Subcutaneous adipose tissue (tissue), 4 donors: ENCODE results near the gene EPHA3. TPM values are rescaled to one million over a fixed set of nuclear protein-coding genes. Genes with fewer than 3 reads are reported as not detected.

Source experiments
- CTCF ChIP-seq: fragments of 450-650 bp; IDR thresholded peaks from one replicate; pipeline ENCODE4 v1.5.1; 2016; ENCODE audit warnings: low read depth, mild to moderate bottlenecking, control low read depth, antibody characterized with exemption, moderate library complexity
- total RNA-seq, 4 donors: library from RNA; depleted of rRNA; stranded (reverse); fragments of >200 nt; gene quantifications; one replicate each; pipeline ENCODE4 v1.1.0, GENCODE V29; 2016

Gene EPHA3
- total RNA-seq, 4 donors from 2014 or later: 5.6 to 7.2 (median 6.1) TPM

DNA sequence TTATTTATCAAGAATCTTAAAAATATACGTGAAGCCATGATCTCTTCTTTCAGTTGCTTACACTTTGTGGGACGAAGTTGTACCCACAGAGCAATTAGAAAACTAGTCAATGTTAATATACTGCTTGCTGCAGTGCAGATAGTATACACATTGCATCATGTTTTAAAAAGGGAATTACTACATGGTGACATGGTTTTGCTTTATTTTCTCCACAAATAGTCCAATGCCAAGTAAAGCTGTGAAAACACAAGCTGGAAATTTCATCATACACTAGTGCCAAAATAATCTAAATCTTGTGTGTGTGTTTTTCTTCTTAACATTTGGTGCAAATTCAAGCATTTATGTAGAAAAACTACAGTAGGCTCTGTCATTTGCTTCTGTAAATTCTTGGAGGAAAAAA is 233.0 kb downstream of the EPHA3 start:
- TF ChIP-seq CTCF: no peak

DNA sequence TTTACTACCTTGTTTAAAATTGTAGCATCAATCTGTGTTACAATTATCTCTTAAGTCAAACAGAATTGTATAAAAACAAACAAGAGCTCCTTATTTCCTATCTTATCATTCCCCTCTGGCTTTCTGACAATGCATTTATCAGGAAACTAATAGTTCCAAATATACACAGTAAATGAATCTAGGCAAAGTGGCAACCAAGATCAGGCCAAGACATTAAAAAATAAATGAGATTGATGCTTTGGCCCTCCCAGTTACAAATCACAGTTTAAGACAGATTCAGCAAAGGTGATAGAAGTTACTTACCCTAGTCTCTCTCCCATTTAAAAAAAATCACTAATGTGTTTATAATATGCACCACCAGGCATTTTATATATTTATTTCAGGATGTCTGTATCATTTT is 236.7 kb downstream of the EPHA3 start:
- TF ChIP-seq CTCF: no peak

DNA sequence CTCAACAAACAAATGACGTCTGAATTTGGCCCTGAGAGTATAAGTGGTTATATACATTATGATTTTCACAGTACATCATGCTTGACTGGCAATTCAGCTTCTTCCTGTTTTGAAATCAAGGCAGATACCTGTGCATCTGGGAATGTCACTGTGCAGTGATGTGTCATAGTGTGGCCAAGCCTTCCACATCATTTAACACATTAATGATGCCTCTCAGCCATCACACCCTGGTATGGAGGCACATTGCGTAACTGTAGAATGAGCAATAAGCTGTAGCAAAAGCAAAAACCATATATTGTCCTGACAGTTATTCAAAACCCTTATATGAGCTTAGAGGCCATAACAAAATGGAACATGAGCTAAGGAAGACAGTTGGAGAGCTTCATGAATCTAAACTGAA is 246.0 kb downstream of the EPHA3 start:
- no peak for TF ChIP-seq CTCF

DNA sequence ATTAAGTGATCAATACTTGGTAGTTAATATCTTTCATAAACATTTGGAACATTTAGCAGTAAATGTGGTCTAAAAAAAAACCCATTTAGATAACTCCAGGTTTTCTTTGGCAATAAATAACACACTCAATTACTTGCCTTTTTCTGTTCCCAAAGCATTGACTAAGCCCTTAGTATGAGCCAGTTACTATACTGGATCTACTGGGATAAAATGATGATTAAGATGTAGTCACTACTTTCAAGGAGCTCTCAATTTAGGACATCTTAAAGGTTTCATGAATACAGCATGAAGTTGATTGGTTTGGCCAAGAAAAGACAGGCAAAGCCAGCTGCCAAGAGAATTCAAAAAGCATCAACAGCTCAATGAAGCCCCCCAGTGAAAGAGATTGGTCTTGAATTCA is 250.9 kb downstream of the EPHA3 start:
- no peak for TF ChIP-seq CTCF

DNA sequence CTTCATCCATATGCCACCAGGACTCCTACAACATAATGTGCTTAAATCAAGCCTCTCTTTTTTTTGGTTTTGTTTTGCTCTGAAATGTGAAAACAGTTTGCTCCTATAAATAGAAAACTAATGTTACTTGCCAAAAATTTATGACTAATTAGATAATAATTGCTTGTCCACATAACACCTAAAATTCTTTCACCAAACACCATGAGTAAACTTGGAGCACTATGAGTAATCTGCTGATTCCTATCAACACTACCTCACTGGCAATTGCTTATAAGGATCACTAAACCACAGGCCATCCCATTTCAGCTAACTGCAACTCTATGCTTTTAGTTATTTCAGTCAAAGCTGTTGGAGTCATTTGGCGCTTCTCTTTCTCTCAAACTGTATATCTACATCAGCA is 252.7 kb downstream of the EPHA3 start:
- no peak for TF ChIP-seq CTCF

GRCh38 chr3:89362496-89362895 is 255.1 kb downstream of the EPHA3 start:
- TF ChIP-seq CTCF: no peak

- no peak for TF ChIP-seq CTCF
Measured at GRCh38 chr3:89363171-89363570, 255.8 kb downstream of the EPHA3 start.

GRCh38 chr3:89364314-89364713 is 256.9 kb downstream of the EPHA3 start:
- TF ChIP-seq CTCF: no peak
